ENCODE results near the gene CYP24A1.

- TF ChIP-seq CTCF (optimal IDR thresholded peaks at IDR 0.05 in 1 of 3, IDR thresholded peaks at IDR 0.05 in 1 of 3, conservative IDR thresholded peaks at IDR 0.05 in 1 of 3; ENCODE audit: extremely low read depth in 1 of 3, insufficient read depth in 2 of 3, low read length in 3 of 3) (no peak), EZH2 (IDR thresholded peaks at IDR 0.05; ENCODE audit: low read length) (no peak)
These were observed 22.0 kb upstream of the CYP24A1 start for GRCh38 chr20:54195483-54196472.
